GM13976 (cell line): ENCODE data around the gene PHKA1.
"Not testable (repeated sequence)": the region's sequence is repeated elsewhere in the genome, so short reads cannot be mapped to it uniquely, and the experiment has no call there.

Experiments used
- DNase-seq: peaks from one replicate; pipeline ENCODE4 v3.0.0; 2012; ENCODE audit warnings: low spot score
- CTCF ChIP-seq: IDR thresholded peaks from 2 replicates; pipeline ENCODE4 v1.5.1; 2012; ENCODE audit warnings: borderline replicate concordance, mild to moderate bottlenecking; ENCODE audit not compliant: insufficient read depth; ENCODE audit errors: extremely low read depth, missing control alignments, control extremely low read depth
- in situ Hi-C: fragments of 300-500 bp; cut with MboI; formaldehyde crosslinking; loops from one replicate; pipeline ENCODE4 v1.12.0; 2022; ENCODE audit warnings: low sequenced_read_pairs, mixed read lengths, inconsistent platforms; ENCODE audit not compliant: unreplicated experiment

Gene PHKA1

GRCh38 chrX:72713599-72714477, at the start of gene PHKA1:
Gene PHKA1, minus strand, starts transcription at chrX:72714306. Its CDS starts 426 bp downstream, at chrX:72713880.
- DNase-seq: peak; percentile 47
- in situ Hi-C loops: not testable (repeated sequence)

GRCh38 chrX:72760454-72760853, 46.3 kb upstream of the PHKA1 start:
- DNase-seq, in situ Hi-C loops: not testable (repeated sequence)

GRCh38 chrX:72748545-72748944, 34.4 kb upstream of the PHKA1 start:
- in situ Hi-C loops, DNase-seq: not testable (repeated sequence)

GRCh38 chrX:72745546-72745945, 31.4 kb upstream of the PHKA1 start:
- in situ Hi-C loops, DNase-seq: not testable (repeated sequence)

GRCh38 chrX:72735561-72735960, 21.5 kb upstream of the PHKA1 start:
- no peak for DNase-seq
- in situ Hi-C loops: no loop called here
- TF ChIP-seq CTCF: no peak

GRCh38 chrX:72733636-72734035, 19.5 kb upstream of the PHKA1 start:
- in situ Hi-C loops, DNase-seq: not testable (repeated sequence)

- no peak for DNase-seq
- in situ Hi-C loops: no loop called here
- TF ChIP-seq CTCF: no peak
Observed at GRCh38 chrX:72727846-72728245, 13.7 kb upstream of the PHKA1 start.

GRCh38 chrX:72716766-72717165, 2.7 kb upstream of the PHKA1 start:
- no peak for DNase-seq
- in situ Hi-C loops: no loop called here
- TF ChIP-seq CTCF: no peak

- TF ChIP-seq CTCF: no peak
- in situ Hi-C loops: no loop called here
Observed at GRCh38 chrX:72715546-72715945, 1.4 kb upstream of the PHKA1 start.

More at GRCh38 chrX:72715546-72715945, 1.4 kb upstream of the PHKA1 start:
- DNase-seq: no peak
